Keratinocyte (primary cell): ENCODE results near the gene SLC13A1. TPM values are rescaled to one million over a fixed set of nuclear protein-coding genes. Genes with fewer than 3 reads are reported as not detected.

Experiments
- DNase-seq: peaks from one replicate; pipeline ENCODE4 v3.0.0-alpha.2; 2011; ENCODE audit warnings: low read depth, missing footprints, low spot score
- FAIRE-seq: peaks from 2 replicates; lab custom pipeline; 2011; peaks lifted over from hg19 to GRCh38; lab: Jason Lieb, UNC
- H2AFZ ChIP-seq: 2 replicates; pipeline ENCODE4 v1.6.0; 2012; ENCODE audit warnings: low read length, control low read depth, inconsistent platforms; ENCODE audit not compliant: control insufficient read depth
- H3K27ac ChIP-seq: 2 replicates; pipeline ENCODE4 v1.5.1; 2011; ENCODE audit warnings: low read length; ENCODE audit not compliant: control insufficient read depth, insufficient read depth
- H3K27me3 ChIP-seq: 3 replicates; pipeline ENCODE4 v1.6.0; 2011; ENCODE audit warnings: low read length; ENCODE audit not compliant: control insufficient read depth, insufficient read depth; ENCODE audit errors: extremely low read depth
- H3K36me3 ChIP-seq, 2 experiments: 2 replicates in 1 of 2; 3 replicates in 1 of 2; pipeline ENCODE4 v1.5.1; 2011; ENCODE audit warnings: low read length in 2 of 2, mild to moderate bottlenecking in 1 of 2; ENCODE audit not compliant: control insufficient read depth in 2 of 2, insufficient read depth in 2 of 2; ENCODE audit errors: extremely low read depth in 1 of 2
- H3K4me1 ChIP-seq: 3 replicates; pipeline ENCODE4 v1.5.1; 2011; ENCODE audit warnings: low read length; ENCODE audit not compliant: control insufficient read depth, insufficient read depth; ENCODE audit errors: extremely low read depth
- H3K4me2 ChIP-seq: 3 replicates; pipeline ENCODE4 v1.6.0; 2011; ENCODE audit warnings: low read depth, low read length; ENCODE audit not compliant: control insufficient read depth, insufficient read depth; ENCODE audit errors: extremely low read depth
- H3K4me3 ChIP-seq, 3 experiments: fragments of 200-600 bp in 1 of 3; sonication (generic) in 1 of 3; 2 replicates in 2 of 3; 3 replicates in 1 of 3; pipeline ENCODE4 v1.5.1; 2011 to 2016; ENCODE audit warnings: low read length in 3 of 3, mild to moderate bottlenecking in 3 of 3, control low read depth in 2 of 3, inconsistent platforms in 1 of 3, low read depth in 1 of 3, mixed read lengths in 1 of 3, mixed run types in 1 of 3, moderate library complexity in 1 of 3; ENCODE audit not compliant: control insufficient read depth in 2 of 3, insufficient read depth in 2 of 3; ENCODE audit errors: extremely low read depth in 1 of 3
- H3K79me2 ChIP-seq: 2 replicates; pipeline ENCODE4 v1.6.0; 2012; ENCODE audit warnings: low read length; ENCODE audit not compliant: control insufficient read depth, insufficient read depth
- H3K9ac ChIP-seq: 3 replicates; pipeline ENCODE4 v1.6.0; 2011; ENCODE audit warnings: low read length; ENCODE audit not compliant: control insufficient read depth, insufficient read depth; ENCODE audit errors: extremely low read depth
- H3K9me1 ChIP-seq: 3 replicates; pipeline ENCODE4 v1.6.0; 2011; ENCODE audit warnings: low read length; ENCODE audit not compliant: control insufficient read depth, insufficient read depth; ENCODE audit errors: extremely low read depth
- H3K9me3 ChIP-seq: 2 replicates; pipeline ENCODE4 v1.5.1; 2012; ENCODE audit warnings: low read depth, low read length; ENCODE audit not compliant: control insufficient read depth
- H4K20me1 ChIP-seq: 3 replicates; pipeline ENCODE4 v1.6.0; 2011; ENCODE audit warnings: low read length; ENCODE audit not compliant: control insufficient read depth, insufficient read depth; ENCODE audit errors: extremely low read depth
- EZH2 ChIP-seq: IDR thresholded peaks from one replicate; pipeline ENCODE4 v1.6.1; 2012; ENCODE audit warnings: inconsistent platforms, mild to moderate bottlenecking, low read length, moderate library complexity
- dilution Hi-C: fragments of 300-500 bp; cut with MboI; formaldehyde crosslinking; loops from one replicate; pipeline ENCODE4 v1.7.0; 2020; ENCODE audit warnings: low sequenced_read_pairs; ENCODE audit not compliant: extremely low pct_ligation_motif_present
- polyA plus RNA-seq, 5 experiments: library from polyadenylated mRNA; depleted of rRNA in 3 of 5; stranded (reverse) in 3 of 5; stranded (forward) in 1 of 5; unstranded in 1 of 5; fragments of >200 nt; gene quantifications; 1 replicate in 1 of 5; 2 replicates in 3 of 5; 3 replicates in 1 of 5; pipeline versions ENCODE4 v1.2.1 to v1.2.3, GENCODE V29; 2011 to 2012; ENCODE audit warnings: missing spikeins in 2 of 5, low read depth in 1 of 5, low replicate concordance in 1 of 5
- TF ChIP-seq, protein P1 (sequence below), 3 experiments: IDR thresholded peaks in 1 of 3; conservative IDR thresholded peaks in 1 of 3; optimal IDR thresholded peaks in 1 of 3; 2 replicates in 2 of 3; 3 replicates in 1 of 3; pipeline versions ENCODE3 to v1.5.1; 2011; ENCODE audit warnings: low read length in 3 of 3, mild to moderate bottlenecking in 3 of 3, moderate library complexity in 2 of 3, control low read depth in 1 of 3, inconsistent platforms in 1 of 3; ENCODE audit not compliant: insufficient read depth in 2 of 3; ENCODE audit errors: extremely low read depth in 1 of 3

SLC13A1 gene
- polyA plus RNA-seq, 1 donor (not counting 4 experiments of a cell fraction or from before 2014, with no cell fraction given): not detected

DNA sequence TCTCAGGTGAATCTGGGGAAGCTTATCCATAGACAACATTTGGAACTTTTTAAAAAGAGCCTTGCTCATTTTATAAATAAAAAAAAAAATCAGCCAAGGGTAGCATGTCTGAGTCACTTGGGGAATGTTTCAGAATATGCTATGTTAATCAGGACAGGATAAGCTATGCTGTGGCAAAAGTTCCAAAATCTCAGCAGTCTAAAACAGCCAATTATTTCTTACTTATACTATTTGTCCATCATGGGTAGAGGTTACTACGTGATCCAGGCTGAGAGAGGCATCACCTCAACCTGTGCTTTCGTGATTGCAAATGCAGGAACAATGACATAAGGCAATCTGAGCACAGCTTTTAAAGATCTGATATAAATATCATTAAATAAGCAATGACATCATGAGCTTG, 6.5 kb downstream of the SLC13A1 start:
- Histone ChIP-seq H3K4me3 (no peak overlapping the region), H3K4me1 (no peaks in the 10 kb centered on the region), H3K27ac (no peak overlapping the region), H3K4me2 (no peak overlapping the region), H3K36me3 (no peaks in the 10 kb centered on the region), H2AFZ (no peak overlapping the region), H3K9me3 (no peaks in the 10 kb centered on the region), H3K27me3 (no peaks in the 10 kb centered on the region), H4K20me1 (no peaks in the 10 kb centered on the region), H3K79me2 (no peaks in the 10 kb centered on the region), H3K9ac (no peak overlapping the region), H3K9me1 (no peaks in the 10 kb centered on the region)
- no peak for DNase-seq
- dilution Hi-C loops: no loop called here
- FAIRE-seq: no peak
- TF ChIP-seq, protein P1, sequence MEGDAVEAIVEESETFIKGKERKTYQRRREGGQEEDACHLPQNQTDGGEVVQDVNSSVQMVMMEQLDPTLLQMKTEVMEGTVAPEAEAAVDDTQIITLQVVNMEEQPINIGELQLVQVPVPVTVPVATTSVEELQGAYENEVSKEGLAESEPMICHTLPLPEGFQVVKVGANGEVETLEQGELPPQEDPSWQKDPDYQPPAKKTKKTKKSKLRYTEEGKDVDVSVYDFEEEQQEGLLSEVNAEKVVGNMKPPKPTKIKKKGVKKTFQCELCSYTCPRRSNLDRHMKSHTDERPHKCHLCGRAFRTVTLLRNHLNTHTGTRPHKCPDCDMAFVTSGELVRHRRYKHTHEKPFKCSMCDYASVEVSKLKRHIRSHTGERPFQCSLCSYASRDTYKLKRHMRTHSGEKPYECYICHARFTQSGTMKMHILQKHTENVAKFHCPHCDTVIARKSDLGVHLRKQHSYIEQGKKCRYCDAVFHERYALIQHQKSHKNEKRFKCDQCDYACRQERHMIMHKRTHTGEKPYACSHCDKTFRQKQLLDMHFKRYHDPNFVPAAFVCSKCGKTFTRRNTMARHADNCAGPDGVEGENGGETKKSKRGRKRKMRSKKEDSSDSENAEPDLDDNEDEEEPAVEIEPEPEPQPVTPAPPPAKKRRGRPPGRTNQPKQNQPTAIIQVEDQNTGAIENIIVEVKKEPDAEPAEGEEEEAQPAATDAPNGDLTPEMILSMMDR (optimal IDR thresholded peaks at IDR 0.05 in 1 of 3, IDR thresholded peaks at IDR 0.05 in 1 of 3, conservative IDR thresholded peaks at IDR 0.05 in 1 of 3; ENCODE audit: extremely low read depth in 1 of 3, insufficient read depth in 2 of 3, low read length in 3 of 3): no peak
- TF ChIP-seq EZH2: no peak

DNA sequence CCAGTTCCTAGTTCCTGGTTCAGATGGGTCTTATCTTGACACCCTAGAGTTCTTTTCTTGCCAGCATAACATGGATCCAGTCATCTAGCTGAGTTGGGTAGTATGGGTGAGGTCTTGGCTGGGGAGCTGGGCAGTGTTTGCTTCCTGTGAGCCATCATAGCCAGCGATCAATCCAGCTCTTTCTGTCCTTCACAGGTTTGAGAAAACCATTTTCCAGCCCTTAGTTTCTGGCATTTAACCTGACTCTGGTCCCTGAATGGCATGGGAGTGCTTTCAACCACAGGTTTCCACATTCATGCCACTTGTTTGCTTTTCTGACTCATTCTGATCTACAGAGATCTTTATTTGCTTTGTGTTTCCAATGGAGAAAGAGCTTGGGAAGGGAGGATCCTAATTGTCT, 8.6 kb downstream of the SLC13A1 start:
- Histone ChIP-seq H3K4me1 (no peaks in the 10 kb centered on the region), H3K27me3 (no peaks in the 10 kb centered on the region), H3K36me3 (no peaks in the 10 kb centered on the region), H3K4me3 (no peak overlapping the region), H3K9ac (no peak overlapping the region), H3K79me2 (no peaks in the 10 kb centered on the region), H3K9me3 (no peaks in the 10 kb centered on the region), H3K9me1 (no peaks in the 10 kb centered on the region), H3K4me2 (no peak overlapping the region), H4K20me1 (no peaks in the 10 kb centered on the region), H3K27ac (no peak overlapping the region), H2AFZ (no peak overlapping the region)
- FAIRE-seq: no peak
- DNase-seq: no peak
- dilution Hi-C loops: no loop called here
- no peak for TF ChIP-seq EZH2
